ENCODE results near the gene GPRC6A.

DNA sequence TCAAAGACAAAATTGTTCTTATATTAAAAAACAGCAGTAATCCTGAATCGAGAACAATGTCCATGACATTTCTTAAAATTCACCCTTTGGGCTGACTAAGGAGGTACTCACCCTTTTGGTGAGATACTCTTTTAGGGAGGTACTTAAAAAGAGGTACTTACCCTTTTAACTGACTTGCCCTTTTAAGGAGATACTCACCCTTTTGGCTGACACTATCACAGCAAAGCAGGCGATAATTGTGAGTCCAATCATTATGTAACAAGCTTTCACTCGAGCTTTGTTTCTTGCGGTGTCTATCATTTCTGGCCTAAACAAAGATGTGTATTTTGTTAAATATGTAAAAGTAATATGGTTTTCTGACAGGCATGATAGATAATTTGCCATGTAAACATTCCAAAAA is 67.1 kb downstream of the GPRC6A start:
- TF ChIP-seq CTCF (IDR thresholded peaks at IDR 0.05; ENCODE audit: borderline replicate concordance, extremely low read depth, low read length, poor library complexity, severe bottlenecking) (no peak), EZH2 (IDR thresholded peaks at IDR 0.05; ENCODE audit: borderline replicate concordance, low read depth, low read length, severe bottlenecking) (no peak)

All from DND-41 (cell line).